ENCODE data around the gene IRF9.

The IRF9 gene

DNA sequence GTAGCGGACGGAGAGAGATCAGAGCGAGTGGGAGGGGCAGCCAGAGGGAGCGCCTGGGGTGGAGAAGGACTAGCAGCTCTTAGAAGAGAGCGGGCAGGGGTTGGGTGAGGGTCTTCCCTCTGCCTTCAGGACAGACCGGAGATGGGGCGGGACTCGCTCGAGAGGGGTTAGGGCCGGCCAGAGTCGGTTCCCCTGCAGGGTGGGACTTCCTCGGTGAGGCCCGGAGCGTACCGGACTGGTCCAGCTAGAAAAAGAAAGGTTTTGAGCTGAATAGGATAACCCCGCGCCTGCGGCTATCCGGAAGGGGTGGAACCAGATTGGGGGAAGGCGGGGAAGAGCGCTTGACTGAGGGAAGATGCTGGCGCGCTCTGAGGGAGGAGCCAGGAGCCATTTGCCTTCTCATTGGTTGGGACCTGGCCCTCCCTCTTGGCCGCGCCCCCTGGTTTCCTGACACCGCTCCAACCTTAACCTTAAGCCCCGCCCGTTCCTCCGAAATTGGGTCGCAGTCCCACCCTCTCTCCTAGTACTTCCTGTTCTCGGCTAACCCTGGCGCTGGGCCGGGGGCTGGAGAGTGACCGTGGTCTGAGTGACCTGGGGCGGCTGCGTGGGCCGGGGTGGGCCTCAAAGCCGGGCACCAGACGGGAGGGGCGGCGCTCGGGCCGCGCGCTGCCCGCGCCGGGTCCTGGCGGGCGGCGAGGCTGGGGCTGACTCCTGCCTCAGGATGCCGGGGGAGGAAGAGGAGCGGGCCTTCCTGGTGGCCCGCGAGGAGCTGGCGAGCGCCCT is 13.9 kb upstream of the IRF9 start, which contains the start of gene RNF31:
RNF31 (plus strand) TSS at position 521 of the 783 bp plus-strand sequence; CDS start at position 722, 201 bp downstream.
- peak; percentile 92 to 98 (median 95) for DNase-seq (ENCODE audit: low read depth in 4 of 4, low spot score in 1 of 4)

DNA sequence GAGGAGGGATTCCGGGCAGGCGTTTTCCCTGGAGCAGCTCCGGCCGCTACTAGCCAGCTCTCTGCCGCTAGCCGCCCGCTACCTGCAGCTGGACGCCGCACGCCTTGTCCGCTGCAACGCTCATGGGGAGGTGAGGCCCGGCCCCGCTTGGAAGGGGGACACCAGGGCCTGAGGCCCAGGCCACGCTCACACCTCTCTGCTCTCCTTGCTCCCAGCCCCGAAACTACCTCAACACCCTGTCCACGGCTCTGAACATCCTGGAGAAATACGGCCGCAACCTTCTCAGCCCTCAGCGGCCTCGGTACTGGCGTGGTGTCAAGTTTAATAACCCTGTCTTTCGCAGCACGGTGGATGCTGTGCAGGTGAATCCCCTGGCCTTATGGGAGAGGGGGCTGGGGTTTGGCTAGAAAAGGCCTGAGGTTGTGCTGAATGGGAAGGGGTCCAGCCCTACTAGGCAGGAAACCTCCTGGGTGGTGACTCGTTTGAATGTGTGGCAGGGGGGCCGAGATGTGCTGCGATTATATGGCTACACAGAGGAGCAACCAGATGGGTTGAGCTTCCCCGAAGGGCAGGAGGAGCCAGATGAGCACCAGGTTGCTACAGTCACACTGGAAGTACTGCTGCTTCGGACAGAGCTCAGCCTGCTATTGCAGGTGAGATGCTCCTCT is 13.2 kb upstream of the IRF9 start:
- no peak for DNase-seq (ENCODE audit: low read depth in 4 of 4, low spot score in 1 of 4)

- no peak for DNase-seq (ENCODE audit: low read depth in 4 of 4, low spot score in 1 of 4)
These were observed 11.6 kb upstream of the IRF9 start for GRCh38 chr14:24149302-24149969.

GRCh38 chr14:24150061-24150460 is 11.0 kb upstream of the IRF9 start:
- DNase-seq (ENCODE audit: low read depth in 4 of 4, low spot score in 1 of 4) = no peak

DNA sequence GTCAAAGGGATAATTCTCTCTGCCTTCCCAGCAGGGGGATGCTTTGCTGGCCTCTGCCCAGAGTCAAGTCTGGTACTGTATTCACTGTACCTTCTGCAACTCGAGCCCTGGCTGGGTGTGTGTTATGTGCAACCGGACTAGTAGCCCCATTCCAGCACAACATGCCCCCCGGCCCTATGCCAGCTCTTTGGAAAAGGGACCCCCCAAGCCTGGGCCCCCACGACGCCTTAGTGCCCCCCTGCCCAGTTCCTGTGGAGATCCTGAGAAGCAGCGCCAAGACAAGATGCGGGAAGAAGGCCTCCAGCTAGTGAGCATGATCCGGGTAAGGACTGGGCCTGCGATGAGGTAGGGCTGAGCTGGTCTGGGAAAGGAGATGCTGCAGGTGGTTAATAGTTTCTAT is 10.5 kb upstream of the IRF9 start:
- no peak for DNase-seq (ENCODE audit: low read depth in 4 of 4, low spot score in 1 of 4)

DNA sequence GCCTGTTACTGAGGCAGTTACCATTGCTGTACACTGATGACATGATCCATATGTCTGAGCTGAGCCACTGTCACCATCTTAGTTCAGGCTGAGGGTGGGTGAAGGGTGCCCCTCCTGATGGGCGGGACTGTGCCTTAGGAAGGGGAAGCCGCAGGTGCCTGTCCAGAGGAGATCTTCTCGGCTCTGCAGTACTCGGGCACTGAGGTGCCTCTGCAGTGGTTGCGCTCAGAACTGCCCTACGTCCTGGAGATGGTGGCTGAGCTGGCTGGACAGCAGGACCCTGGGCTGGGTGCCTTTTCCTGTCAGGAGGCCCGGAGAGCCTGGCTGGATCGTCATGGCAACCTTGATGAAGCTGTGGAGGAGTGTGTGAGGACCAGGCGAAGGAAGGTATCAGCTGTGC is 10.1 kb upstream of the IRF9 start:
- no peak for DNase-seq (ENCODE audit: low read depth in 4 of 4, low spot score in 1 of 4)

DNA sequence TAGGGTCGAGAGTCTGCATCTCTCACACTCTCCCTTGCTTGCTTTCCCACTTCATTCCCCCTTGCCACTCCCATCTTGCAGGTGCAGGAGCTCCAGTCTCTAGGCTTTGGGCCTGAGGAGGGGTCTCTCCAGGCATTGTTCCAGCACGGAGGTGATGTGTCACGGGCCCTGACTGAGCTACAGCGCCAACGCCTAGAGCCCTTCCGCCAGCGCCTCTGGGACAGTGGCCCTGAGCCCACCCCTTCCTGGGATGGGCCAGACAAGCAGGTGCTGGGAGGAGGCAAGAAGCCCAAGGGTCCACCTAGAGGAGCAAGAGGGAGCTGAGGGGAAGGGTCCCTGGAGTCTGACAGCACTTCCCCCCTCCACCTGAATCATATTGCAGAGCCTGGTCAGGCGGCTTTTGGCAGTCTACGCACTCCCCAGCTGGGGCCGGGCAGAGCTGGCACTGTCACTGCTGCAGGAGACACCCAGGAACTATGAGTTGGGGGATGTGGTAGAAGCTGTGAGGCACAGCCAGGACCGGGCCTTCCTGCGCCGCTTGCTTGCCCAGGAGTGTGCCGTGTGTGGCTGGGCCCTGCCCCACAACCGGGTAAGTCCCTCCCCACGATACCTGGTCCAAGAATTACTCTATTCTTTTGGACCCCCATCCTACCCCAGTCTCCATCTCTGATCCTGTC is 9.5 kb upstream of the IRF9 start:
- DNase-seq (ENCODE audit: low read depth in 4 of 4, low spot score in 1 of 4) = no peak

DNA sequence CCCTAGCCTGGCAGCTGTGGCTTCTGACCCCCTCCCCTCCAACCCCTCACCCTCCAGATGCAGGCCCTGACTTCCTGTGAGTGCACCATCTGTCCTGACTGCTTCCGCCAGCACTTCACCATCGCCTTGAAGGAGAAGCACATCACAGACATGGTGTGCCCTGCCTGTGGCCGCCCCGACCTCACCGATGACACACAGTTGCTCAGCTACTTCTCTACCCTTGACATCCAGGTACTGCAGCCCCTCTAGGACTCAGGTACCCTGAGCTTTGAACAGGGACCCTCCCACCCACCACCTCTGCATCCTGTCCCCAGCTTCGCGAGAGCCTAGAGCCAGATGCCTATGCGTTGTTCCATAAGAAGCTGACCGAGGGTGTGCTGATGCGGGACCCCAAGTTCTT is 6.0 kb upstream of the IRF9 start:
- no peak for DNase-seq (ENCODE audit: low read depth in 4 of 4, low spot score in 1 of 4)

DNA sequence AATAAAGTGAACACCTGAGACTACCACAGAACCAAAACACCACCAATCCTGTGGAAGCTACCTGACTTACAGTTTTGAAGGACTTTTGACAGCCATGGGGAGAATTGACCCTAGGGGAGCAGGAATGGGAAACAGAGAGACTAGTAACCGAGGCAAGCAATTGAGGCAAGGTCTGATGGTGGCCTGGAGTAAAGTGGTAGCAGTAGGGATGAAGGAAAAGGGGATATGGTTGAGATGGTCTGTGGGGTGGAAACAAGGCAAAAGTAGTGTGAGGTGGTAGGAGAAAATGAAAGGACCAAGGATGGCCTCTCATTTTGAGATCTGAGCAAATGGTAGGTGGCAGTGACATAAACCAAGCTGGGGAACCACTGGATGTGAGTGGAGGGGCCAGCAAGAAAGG is 4.2 kb upstream of the IRF9 start:
- no peak for DNase-seq (ENCODE audit: low read depth in 4 of 4, low spot score in 1 of 4)

GRCh38 chr14:24157331-24157730 is 3.7 kb upstream of the IRF9 start:
- DNase-seq (ENCODE audit: low read depth in 4 of 4, low spot score in 1 of 4) = no peak

- DNase-seq (ENCODE audit: low read depth in 4 of 4, low spot score in 1 of 4) = no peak
These were observed 1.1 kb upstream of the IRF9 start for GRCh38 chr14:24159777-24160498.

DNA sequence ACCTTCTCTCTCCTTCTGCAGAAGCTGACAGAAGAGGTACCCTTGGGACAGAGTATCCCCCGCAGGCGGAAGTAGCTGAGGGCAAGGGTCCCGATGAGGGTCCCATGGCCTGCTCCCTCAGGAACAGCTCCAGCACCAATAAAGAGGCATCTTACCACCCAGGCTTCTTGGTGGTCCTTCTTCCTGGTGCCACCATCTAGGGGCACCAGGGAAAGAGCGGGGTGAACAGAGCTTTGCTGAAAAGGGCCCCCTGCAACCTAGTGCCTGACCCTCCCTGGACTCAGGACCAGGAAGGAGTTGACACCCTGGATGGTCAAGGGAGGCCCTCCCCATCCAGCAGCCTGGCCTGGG is 591 bp upstream of the IRF9 start:
- no peak for DNase-seq (ENCODE audit: low read depth in 4 of 4, low spot score in 1 of 4)

- no peak for DNase-seq (ENCODE audit: low read depth in 4 of 4, low spot score in 1 of 4)
These were observed 1.0 kb downstream of the IRF9 start for GRCh38 chr14:24162093-24162492.

DNA sequence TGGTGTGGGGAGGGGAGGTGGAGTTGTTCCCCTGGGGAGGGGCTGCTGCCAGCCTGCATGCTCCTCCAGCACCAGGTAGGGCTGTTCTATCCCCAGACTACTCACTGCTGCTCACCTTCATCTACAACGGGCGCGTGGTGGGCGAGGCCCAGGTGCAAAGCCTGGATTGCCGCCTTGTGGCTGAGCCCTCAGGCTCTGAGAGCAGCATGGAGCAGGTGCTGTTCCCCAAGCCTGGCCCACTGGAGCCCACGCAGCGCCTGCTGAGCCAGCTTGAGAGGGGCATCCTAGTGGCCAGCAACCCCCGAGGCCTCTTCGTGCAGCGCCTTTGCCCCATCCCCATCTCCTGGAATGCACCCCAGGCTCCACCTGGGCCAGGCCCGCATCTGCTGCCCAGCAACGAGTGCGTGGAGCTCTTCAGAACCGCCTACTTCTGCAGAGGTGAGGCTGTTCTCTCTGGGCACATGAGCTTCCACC is 3.5 kb downstream of the IRF9 start:
- DNase-seq (ENCODE audit: low read depth in 4 of 4, low spot score in 1 of 4) = no peak

DNA sequence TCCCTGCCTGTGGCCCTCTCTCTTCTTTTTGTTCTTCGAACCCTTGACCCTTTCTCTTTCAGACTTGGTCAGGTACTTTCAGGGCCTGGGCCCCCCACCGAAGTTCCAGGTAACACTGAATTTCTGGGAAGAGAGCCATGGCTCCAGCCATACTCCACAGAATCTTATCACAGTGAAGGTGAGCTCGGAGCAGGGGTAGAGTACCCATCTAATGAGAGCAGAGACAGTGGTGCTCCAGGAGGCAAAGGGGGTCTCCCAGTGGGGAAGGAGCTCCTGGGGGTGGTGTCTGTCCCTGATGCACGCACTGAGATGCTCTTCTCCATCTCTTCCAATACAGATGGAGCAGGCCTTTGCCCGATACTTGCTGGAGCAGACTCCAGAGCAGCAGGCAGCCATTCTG is 4.7 kb downstream of the IRF9 start:
- DNase-seq (ENCODE audit: low read depth in 4 of 4, low spot score in 1 of 4) = no peak

GRCh38 chr14:24167469-24168114 is 6.5 kb downstream of the IRF9 start:
- no peak for DNase-seq (ENCODE audit: low read depth in 4 of 4, low spot score in 1 of 4)

DNA sequence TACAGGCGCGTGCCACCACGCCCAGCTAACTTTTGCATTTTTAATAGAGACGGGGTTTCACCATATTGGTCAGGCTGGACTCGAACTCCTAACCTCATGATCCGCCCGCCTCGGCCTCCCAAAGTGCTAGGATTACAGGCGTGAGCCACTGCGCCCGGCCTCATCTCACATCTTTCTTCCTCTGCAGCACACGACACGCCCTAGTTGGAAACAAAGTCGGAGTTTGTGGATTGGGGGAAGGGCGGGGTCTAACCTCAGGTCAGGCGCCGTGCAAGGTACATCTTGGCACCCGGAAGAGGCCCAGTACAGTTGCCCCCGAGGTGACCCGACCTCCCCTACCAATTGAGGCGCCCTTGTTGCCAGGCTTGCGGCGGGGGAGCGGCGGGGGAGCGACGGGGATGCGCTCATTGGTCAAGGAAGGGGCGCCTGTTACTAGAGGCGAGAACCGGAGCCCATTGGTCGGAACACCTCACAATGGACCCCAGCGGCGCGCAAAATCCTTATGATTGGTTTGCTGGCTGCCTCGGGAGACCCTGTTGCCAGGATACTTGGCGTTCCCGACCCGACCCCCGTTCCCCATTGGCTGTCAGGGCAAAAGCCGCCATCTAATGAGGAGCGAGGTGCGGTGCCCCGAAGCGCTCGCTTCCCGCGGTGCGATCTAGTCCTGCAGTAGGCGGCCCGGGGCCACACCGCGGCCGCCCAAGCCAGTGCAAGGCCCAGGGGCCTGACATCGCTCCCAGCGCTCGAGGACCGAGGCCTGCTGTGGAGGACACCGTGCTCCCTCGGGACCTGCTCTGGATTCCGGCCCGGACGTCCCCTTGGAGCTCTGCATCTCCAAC is 10.6 kb downstream of the IRF9 start, which contains the start of gene REC8:
REC8 (plus strand) TSS at position 659 of the 839 bp plus-strand sequence. CDS start 473 bp downstream, outside the sequence.
- DNase-seq (ENCODE audit: low read depth in 4 of 4, low spot score in 1 of 4) = peak in 2 of 4 experiments; percentile 37 to 58

- no peak for DNase-seq (ENCODE audit: low read depth in 4 of 4, low spot score in 1 of 4)
These were observed 11.3 kb downstream of the IRF9 start for GRCh38 chr14:24172261-24172860.

DNA sequence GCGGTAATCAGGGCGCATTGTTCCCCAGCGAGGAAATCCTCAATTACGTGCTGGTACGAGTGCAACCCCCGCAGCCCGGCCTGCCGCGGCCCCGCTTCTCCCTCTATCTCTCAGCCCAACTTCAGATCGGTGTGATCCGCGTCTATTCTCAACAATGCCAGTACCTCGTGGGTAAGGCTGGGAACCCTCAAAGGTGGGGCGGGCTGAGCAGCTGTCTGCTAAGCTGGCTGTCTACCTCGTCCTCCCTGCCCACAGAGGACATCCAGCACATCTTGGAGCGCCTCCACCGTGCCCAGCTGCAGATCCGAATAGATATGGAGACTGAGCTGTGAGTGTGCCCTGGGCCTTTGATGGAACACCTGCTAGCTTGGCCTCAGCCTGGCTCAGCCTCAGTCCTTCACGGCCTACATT is 11.8 kb downstream of the IRF9 start:
- DNase-seq (ENCODE audit: low read depth in 4 of 4, low spot score in 1 of 4) = no peak

Data from stimulated activated CD4-positive, alpha-beta T cell treated with anti-CD3 and anti-CD28 coated beads, Interleukin-1b, Interleukin-23, amount 100 ng/mL, for 24 hours (primary cell).